Suprapubic skin (tissue), 4 donors: Measurements from ENCODE around the gene UBE2Z. TPM values are rescaled to one million over a fixed set of nuclear protein-coding genes. Genes with fewer than 3 reads are reported as not detected.

ENCODE experiments used
- DNase-seq, 2 donors: peaks; one replicate each; pipeline ENCODE4 v3.0.0-alpha.2; 2019; ENCODE audit warnings: low spot score in 2 of 2
- H3K27ac ChIP-seq: fragments of 200-600 bp; sonication (generic); one replicate; pipeline ENCODE4 v1.5.1; 2019
- H3K27me3 ChIP-seq: fragments of 200-600 bp; sonication (generic); one replicate; pipeline ENCODE4 v1.5.1; 2019
- H3K36me3 ChIP-seq: fragments of 200-600 bp; sonication (generic); one replicate; pipeline ENCODE4 v1.5.1; 2019
- H3K4me1 ChIP-seq: fragments of 200-600 bp; sonication (generic); one replicate; pipeline ENCODE4 v1.5.1; 2019
- H3K4me3 ChIP-seq: fragments of 200-600 bp; sonication (generic); one replicate; pipeline ENCODE4 v1.5.1; 2019; ENCODE audit warnings: mild to moderate bottlenecking
- H3K9me3 ChIP-seq: fragments of 200-600 bp; sonication (generic); one replicate; pipeline ENCODE4 v1.5.1; 2019
- EP300 ChIP-seq: sonication (generic); formaldehyde crosslinking; IDR thresholded peaks from one replicate; pipeline ENCODE4 v1.6.1; 2017; ENCODE audit warnings: antibody characterized with exemption
- POLR2A ChIP-seq, 2 donors: fragments of 450-650 bp; IDR thresholded peaks; one replicate each; pipeline ENCODE4 v1.6.1; 2017; ENCODE audit warnings: antibody characterized with exemption in 2 of 2, mild to moderate bottlenecking in 2 of 2, moderate library complexity in 2 of 2
- POLR2AphosphoS5 ChIP-seq, 3 donors: sonication (generic); formaldehyde crosslinking; IDR thresholded peaks; one replicate each; pipeline ENCODE4 v1.6.1; 2017; ENCODE audit warnings: antibody characterized with exemption in 3 of 3
- WGBS: methylation state at CpG from one replicate; pipeline ENCODE4 v1.1.5; 2018; 5-methylcytosine and 5-hydroxymethylcytosine counted together
- total RNA-seq, 4 donors: library from RNA; depleted of rRNA; stranded (reverse); fragments of >200 nt; gene quantifications; one replicate each; pipeline ENCODE4 v1.1.0, GENCODE V29; 2016
- TF ChIP-seq, protein P1 (sequence below), 2 donors: fragments of 200-600 bp in 1 of 2; fragments of 450-650 bp in 1 of 2; sonication (generic) in 1 of 2; IDR thresholded peaks; one replicate each; pipeline ENCODE4 v1.5.1; 2016 to 2019; ENCODE audit warnings: antibody characterized with exemption in 2 of 2, mild to moderate bottlenecking in 1 of 2, moderate library complexity in 1 of 2

The UBE2Z gene
- total RNA-seq, 4 donors from 2014 or later: 57.2 to 73.2 (median 69.7) TPM

DNA sequence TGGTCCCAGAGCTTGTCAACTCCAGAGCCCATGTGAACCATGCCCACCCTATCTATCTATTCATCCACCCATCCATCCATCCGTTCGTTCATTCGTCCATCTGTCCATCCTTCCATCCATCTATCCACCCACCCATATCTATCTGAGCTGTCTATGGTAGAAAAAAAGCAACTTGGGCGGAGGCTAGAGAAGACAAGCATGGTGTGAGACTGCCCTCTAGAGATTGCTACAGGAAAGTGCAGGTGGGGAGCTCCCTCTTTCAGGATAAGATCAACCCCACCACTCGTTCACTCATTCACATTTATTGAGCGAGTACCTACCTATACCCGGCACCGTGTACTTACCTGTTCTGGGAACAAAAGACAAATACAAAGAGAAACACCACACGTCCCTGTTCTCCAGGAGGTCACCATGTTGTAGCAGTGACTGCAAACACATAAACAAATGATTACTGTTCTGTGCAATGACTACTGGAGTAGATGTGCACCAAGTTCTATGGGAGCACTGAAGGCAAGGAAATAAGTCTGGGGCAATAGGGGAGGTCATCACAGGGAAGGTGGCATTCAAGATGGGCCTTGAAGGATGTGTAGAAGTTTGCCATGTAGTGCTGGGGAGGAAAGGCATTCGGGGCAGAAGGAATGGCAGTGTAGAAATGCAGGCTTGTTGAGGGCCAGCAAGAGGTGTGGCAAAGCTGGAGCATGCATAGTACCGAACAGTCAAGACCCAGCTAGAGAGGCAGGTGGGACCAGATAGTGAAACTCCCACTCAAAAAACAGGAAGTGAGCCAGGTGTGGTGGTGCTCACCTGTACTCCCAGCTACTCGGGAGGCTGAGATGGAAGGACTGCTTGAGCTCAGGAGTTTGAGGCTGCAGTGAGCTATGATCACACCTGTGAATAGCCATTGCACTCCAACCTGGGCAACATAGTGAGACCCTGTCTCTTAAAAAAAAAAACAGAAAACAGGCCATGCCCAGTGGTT, 29.0 kb upstream of the UBE2Z start:
- 22% methylated on average over 12 of the region's 12 CpGs for WGBS
- Histone ChIP-seq H3K27ac (no peak overlapping the region), H3K36me3 (no peaks in the 10 kb centered on the region), H3K4me3 (no peak overlapping the region), H3K27me3 (no peaks in the 10 kb centered on the region), H3K4me1 (no peaks in the 10 kb centered on the region), H3K9me3 (no peaks in the 10 kb centered on the region)
- TF ChIP-seq, protein P1, sequence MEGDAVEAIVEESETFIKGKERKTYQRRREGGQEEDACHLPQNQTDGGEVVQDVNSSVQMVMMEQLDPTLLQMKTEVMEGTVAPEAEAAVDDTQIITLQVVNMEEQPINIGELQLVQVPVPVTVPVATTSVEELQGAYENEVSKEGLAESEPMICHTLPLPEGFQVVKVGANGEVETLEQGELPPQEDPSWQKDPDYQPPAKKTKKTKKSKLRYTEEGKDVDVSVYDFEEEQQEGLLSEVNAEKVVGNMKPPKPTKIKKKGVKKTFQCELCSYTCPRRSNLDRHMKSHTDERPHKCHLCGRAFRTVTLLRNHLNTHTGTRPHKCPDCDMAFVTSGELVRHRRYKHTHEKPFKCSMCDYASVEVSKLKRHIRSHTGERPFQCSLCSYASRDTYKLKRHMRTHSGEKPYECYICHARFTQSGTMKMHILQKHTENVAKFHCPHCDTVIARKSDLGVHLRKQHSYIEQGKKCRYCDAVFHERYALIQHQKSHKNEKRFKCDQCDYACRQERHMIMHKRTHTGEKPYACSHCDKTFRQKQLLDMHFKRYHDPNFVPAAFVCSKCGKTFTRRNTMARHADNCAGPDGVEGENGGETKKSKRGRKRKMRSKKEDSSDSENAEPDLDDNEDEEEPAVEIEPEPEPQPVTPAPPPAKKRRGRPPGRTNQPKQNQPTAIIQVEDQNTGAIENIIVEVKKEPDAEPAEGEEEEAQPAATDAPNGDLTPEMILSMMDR (IDR thresholded peaks at IDR 0.05): peak; percentile 90 to 95
- no peak for TF ChIP-seq POLR2A (IDR thresholded peaks at IDR 0.05)
- no peak for DNase-seq

DNA sequence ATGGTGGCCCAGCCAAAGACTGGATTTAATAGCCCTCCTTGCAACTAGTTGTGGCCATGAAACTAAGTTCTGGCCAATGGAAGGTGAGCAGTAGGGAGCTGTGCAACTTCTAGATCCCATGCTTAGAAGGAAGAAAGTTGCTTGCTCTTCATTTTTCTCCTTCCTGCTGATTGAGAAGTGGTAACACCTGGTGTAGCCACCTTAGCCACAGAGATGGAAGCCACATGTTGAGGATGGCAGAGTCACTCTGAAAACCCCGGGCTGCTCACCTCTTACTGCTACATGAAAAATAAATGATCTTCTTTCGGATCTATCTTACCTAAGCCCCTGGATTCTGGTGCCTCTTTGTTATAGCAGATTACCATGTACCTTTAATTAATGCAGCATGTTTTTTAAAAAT, 25.9 kb upstream of the UBE2Z start:
- no peak overlapping the region for H3K27ac ChIP-seq
- WGBS: 87% methylated on average over 2 of the region's 2 CpGs
- no peaks in the 10 kb centered on the region for H3K36me3 ChIP-seq
- no peak overlapping the region for H3K4me3 ChIP-seq
- H3K27me3 ChIP-seq: no peaks in the 10 kb centered on the region
- H3K9me3 ChIP-seq: no peaks in the 10 kb centered on the region
- no peak for DNase-seq
- TF ChIP-seq POLR2A (IDR thresholded peaks at IDR 0.05) (no peak), EP300 (no peak), POLR2AphosphoS5 (IDR thresholded peaks at IDR 0.05) (no peak)
- TF ChIP-seq, protein P1 (IDR thresholded peaks at IDR 0.05): no peak
- peaks cover 4% of the 10 kb centered on the region for H3K4me1 ChIP-seq

DNA sequence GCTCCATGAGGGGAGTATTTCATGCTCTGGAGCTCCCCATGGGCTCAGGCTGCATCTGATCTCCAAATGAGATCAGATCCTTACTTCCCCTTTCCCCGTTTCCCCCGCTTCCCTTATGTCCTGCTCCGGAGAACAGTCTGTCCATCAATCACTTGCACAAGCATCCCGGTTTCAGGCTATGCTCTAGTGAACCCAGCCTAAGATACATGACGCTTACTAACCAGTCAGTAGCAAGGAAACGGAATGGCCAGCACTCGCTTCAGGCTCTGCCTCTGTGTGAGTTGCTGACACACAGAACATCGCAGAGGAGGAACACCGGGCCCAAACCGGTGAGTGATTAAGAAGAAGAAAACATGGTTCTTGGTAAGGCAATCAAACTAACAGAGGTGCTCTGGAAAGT, 25.0 kb upstream of the UBE2Z start:
- Histone ChIP-seq H3K4me3 (no peak overlapping the region), H3K4me1 (peaks cover 4% of the 10 kb centered on the region), H3K27ac (no peak overlapping the region), H3K9me3 (no peaks in the 10 kb centered on the region), H3K36me3 (no peaks in the 10 kb centered on the region), H3K27me3 (no peaks in the 10 kb centered on the region)
- TF ChIP-seq POLR2A (IDR thresholded peaks at IDR 0.05) (no peak), POLR2AphosphoS5 (IDR thresholded peaks at IDR 0.05) (no peak), EP300 (no peak)
- TF ChIP-seq, protein P1 (IDR thresholded peaks at IDR 0.05): no peak
- WGBS: 55% methylated on average over 10 of the region's 10 CpGs
- no peak for DNase-seq

DNA sequence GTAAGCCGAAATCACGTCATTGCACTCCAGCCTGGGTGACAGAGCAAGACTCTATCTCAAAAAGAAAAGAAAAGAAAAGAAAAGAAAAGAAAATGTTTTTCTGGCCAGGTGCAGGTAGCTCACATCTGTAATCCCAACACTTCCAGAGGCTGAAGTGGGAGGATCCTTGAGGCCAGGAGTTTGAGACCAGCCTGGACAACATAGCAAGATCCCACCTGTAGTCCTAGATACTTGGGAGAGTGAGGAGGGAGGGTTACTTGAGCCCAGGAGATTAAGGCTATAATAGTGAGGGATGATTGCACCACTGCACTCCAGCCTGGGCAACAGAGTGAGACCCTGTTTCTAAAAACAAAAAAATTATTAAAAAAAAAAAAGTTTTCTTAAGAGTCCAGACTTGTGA, 18.1 kb upstream of the UBE2Z start:
- 93% methylated on average over 2 of the region's 2 CpGs for WGBS
- no peak overlapping the region for H3K4me3 ChIP-seq
- H3K9me3 ChIP-seq: no peaks in the 10 kb centered on the region
- TF ChIP-seq, protein P1 (IDR thresholded peaks at IDR 0.05): no peak
- TF ChIP-seq POLR2A (IDR thresholded peaks at IDR 0.05) (no peak), POLR2AphosphoS5 (IDR thresholded peaks at IDR 0.05) (no peak), EP300 (no peak)
- peaks cover 26% of the 10 kb centered on the region for H3K4me1 ChIP-seq
- H3K27ac ChIP-seq: no peak overlapping the region
- H3K36me3 ChIP-seq: peaks cover 2% of the 10 kb centered on the region
- no peaks in the 10 kb centered on the region for H3K27me3 ChIP-seq
- no peak for DNase-seq

DNA sequence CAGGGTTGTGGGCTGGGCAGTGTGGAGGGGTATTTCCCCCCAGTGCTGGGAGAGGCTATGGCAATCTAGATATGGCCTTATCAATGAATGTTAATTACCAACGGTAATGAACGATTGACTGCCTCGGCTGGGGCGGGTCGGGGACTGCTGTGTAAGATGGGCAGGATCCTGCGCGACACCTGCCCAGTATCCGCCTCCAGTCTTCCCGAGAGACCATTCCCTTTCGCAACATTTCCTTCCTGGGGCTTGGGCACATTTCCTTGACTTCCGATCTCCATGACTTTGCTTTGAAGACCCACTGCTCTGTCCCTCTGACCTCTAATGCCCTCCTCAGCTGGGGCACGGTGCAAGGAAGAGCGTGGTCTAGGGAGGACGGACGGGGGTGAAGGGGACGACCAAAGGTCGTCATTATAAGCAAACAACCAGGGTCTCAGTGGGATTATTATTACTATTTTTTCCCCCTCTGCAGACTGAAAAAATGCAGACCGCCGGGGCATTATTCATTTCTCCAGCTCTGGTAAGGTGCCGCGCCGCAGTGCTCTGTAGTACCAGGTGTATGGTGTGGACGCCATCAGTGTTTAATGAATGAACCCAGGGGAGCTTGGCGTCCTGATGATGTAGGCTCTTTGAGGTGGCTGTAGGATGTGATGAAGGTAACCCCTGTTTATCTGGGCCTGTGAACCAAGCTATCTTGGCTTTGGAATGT, 15.1 kb upstream of the UBE2Z start:
- TF ChIP-seq, protein P1 (IDR thresholded peaks at IDR 0.05): no peak
- TF ChIP-seq EP300 (no peak), POLR2A (IDR thresholded peaks at IDR 0.05) (no peak), POLR2AphosphoS5 (IDR thresholded peaks at IDR 0.05) (no peak)
- peak overlapping the region; percentile 90 for H3K4me3 ChIP-seq
- peak overlapping the region; percentile 82 for H3K27ac ChIP-seq
- no peaks in the 10 kb centered on the region for H3K27me3 ChIP-seq
- no peaks in the 10 kb centered on the region for H3K9me3 ChIP-seq
- peaks cover 23% of the 10 kb centered on the region for H3K36me3 ChIP-seq
- no peak for DNase-seq
- peaks cover 26% of the 10 kb centered on the region for H3K4me1 ChIP-seq
- under 1% methylated on average over 22 of the region's 24 CpGs for WGBS
